GM21825 (cell line): ENCODE results near the gene CREG2.
"Not testable (repeated sequence)": the region's sequence is repeated elsewhere in the genome, so short reads cannot be mapped to it uniquely, and the experiment has no call there.

Source experiments
- ATAC-seq: cut with Tn5 transposase; IDR thresholded peaks from one replicate; pipeline ENCODE4 v1.9.1; 2021; ENCODE audit warnings: mild to moderate bottlenecking, moderate library complexity; ENCODE audit not compliant: unreplicated experiment

The CREG2 gene

DNA sequence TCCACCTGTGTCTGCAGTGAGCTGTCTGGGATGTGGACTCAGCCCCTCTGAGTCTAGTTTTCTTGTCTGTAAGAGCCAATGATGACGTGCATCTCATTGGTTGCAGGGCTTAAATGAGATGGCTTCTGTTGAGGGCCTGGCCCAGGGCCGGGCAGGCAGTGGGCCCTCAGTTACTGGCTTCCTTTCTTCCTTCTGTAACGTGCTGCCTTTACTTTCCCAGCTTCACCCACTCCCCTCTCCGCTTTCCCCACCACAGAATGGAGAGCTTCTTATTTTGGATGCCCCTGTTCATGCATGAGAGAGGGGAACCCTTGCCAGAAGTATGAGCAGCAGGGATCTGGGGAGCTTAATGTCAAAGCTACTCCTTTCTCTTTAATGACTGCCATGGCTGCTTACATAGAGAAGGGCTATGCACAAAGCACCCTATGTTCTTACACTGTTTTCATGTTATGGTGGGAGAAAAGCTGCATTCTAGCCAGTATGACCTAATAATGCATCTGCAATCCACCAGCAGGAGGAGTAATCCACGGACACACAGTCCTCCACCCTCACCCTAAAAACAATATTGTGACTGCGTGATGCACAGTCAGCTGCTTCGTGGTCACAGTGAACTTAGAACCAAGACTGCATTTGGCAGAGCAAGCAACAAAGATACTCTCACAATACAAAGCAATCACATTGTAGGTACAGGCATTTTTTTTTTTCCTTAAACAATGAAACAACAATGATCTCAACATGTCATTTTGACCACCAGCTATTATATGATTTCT lies 37.2 kb downstream of the CREG2 start:
- no peak for ATAC-seq

DNA sequence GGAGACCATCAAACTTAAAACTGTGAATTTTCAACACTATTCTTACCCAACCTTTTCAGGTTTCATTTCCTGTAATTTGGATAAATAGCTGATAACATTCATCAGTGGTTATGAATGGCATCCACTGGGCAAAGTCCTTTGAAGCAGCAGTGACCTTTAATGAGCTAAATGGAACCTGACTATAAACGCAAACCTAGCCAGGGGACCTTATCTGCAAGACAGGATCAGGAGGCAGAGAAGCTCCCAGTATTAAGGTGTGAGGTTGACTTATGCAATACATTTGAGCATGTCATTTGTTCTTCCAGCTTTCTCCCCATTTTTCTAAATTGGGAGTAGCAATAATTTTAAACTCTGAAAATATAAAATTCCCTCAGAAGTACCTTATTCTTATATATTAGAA lies 38.4 kb downstream of the CREG2 start:
- no peak for ATAC-seq

DNA sequence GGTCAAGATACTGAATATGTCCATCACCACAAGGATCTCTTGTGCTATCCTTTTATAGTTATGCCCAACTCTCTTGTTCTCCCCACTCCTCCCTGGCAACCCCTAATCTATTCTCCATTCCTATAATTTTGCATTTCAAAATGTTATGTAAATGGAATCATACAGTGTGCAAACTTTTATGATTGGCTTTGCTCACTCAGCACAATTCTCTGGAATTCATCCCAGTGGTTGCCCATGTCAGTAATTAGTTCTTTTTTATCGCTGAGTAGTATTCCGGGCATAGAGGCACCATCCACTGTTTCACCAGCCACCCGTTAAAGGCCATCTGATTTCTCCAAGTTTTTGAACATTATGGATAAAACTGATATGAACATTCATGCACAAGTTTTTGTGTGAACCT lies 40.4 kb downstream of the CREG2 start:
- ATAC-seq, result no peak

DNA sequence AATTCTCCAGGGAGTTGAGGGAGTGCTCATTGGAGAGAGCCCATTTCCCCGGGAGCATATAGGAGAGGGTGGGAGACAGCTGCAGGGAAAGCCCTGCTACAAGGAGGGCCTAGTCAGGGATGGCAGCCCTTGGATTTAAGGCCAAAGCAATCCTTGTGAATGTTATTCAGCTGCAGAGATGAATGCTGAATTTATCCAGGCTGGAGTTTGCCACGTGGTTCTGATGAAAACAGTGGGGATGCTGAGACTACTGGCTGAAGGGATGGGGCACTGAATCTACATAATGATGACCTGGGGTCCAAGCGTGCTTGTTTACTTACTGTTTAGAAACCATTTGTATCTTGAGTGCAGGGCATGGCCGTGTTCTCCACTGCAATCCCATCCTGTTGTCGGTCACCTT lies 43.2 kb downstream of the CREG2 start:
- no peak for ATAC-seq

DNA sequence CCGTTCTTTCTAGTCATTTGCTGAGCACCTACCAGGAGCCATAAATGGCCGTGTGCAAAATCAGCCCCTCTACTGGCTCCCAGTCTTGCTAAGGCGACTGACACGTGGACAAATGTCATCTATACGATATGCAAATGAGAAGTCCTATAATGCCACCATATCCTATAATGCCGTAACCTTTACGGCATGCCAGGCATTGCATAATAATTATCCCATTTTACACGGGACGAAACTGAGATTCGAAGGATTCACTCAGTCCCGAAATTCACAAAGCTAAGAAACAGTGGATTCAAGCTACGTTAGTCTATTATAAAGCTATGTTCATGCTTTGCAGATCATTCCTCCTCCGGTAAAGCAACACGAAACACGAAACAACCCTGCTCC lies 44.7 kb downstream of the CREG2 start:
- no peak for ATAC-seq

DNA sequence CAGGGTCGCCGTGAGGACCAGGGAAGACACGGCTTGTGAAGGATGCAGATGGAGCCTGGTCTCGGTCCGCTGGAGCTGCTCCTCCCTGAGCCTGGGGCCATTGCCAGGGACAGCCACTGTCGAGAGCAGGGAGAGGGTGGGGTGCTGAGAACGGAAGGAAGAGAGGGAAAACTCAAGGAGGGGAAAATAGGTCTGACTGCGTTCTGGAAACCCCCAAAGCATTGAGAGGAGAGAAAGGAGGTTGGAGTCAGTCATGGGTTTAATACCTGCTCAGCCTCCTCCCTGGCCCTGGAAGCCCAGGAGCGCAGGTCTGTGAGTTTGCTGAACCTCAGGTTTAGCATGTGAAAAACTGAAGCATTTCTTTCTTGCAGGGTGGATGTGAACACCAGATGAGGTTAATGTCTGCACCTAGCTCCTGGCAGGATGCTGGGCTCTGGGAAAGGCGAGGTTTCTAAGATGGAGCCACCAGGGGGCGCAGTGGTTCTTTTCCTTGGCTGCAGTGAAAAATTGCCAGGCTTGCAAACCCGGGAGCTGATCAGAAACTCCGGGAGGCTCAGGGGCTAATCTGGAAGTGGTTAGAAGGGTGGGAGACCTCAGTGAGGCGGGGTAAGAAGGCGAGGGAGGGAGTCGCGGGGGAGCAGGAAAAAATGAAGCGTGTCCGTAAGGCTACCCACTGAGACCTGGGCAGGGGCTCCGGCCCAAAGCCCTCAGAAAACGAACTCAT lies 45.2 kb downstream of the CREG2 start:
- ATAC-seq, result no peak

DNA sequence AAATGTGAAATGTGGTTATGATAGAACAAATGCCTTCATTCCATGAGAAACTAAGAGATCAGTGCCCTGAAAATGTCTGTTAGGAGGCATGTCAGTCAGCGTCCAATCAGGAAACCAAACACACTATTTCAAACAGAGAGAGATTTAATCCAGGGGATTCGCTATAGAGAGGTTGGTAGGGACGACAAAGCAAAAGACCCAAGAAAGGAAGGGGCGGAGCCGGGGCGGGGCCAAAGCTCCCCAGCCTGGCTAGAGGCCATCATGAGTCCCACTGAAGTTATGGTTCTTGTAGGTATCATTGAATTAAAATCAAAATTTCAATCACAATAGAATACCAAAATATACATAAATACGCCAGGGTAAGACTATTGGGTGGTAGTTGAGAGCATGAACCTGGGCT lies 45.9 kb downstream of the CREG2 start:
- no peak for ATAC-seq

DNA sequence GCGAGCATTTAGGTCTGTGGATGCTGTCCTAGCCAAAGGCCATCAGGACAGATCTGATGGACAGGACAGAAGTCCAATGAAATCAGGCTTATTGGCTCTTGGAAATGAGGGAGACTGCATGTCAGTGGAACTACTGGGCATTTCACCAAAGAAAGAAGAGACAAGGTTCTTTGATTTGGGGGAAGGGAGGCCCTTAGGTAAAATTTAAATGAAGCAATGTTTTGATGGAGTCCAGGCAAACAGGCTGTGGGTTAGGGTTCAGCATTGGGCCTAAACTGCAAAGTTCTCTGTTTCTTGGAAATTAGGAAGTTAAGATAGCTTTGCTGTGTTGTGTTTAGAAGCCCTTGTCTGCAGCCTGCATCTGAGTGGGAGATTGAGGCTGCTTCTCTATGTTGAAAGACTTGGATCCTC lies 47.2 kb downstream of the CREG2 start:
- ATAC-seq, result no peak

DNA sequence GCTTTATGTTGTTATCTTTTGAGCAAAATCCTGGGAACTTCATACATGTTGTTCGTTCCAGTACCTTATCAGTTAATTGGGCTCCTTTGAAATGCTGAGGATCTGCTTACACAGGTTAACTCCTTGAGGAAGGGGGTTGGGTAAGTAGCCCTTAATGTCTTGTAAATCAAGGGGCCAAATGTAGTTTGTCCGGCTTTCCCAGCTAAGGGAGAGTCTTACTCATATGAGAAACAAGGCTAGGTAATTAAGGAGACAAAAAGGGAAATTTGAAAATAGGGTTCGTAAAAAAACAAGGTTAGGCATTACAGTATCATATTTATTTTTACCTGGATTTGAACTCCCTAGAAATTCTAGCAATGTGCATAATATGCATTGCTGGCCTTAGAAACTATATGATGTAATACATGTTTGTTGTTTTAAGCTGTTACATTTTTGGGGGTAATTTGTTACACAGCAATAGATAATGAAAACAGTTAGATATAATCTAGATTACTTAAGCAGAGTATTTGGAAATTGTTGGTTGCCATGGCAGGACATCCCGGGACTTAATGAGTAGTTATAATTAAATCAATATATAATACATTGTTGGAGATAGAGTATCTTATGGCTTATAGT lies 47.9 kb downstream of the CREG2 start:
- no peak for ATAC-seq

DNA sequence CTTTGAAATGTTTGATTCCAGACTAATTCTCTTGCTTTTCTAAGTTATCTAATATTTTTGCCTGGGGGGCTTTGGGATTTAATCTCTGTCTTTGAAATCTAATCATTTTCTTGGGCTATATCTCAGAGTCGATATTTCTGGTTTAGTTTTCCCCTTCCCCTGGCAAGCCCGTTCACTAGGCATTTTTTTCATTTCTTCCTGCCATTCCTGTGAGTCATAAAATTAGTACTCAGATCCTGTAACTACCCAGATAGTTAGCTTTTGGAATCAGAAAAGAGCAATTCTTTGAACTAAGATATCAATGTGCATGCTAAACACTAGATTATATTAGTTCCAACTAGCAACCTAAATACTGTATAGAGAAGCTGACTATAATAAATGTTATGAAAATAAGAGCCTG lies 49.4 kb downstream of the CREG2 start:
- ATAC-seq, result no peak

DNA sequence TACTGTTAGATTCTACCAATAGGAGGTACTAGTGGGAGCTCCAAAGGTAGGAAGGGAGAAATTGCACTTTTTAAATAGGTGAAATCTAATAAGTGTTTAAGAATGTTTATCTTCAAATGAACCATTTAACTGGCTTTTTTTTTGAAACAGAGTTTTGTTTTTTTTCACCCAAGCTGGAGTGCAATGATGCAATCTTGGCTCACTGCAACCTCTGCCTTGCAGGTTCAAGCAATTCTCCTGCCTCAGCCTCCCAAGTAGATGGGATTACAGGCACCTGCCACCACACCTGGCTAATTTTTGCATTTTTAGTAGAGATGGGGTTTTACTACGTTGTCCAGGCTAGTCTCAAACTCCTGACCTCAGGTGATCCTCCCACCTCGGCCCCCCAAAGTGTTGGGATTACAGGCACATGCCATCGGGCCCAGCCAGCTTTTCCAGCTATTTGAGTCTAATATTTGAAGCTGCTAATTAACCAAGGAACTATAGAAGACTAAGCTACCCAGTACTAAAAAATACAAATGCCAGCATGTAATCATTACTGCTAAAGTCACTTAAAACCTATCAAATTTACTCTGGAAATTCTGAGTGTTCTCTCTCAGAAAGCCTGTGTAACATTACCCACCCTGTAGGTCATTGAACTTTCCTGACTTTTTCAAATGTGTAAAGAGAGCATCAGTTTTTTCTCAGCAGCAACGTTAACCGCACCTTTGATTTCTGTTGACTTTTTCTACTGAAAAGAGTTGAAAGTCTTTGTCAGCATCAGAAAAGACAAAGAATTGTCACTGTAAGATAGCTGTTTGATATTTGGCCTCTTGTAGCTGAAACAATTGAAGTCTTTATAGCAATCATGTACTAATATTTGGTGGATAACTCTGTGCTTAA lies 54.2 kb downstream of the CREG2 start:
- ATAC-seq, result no peak

DNA sequence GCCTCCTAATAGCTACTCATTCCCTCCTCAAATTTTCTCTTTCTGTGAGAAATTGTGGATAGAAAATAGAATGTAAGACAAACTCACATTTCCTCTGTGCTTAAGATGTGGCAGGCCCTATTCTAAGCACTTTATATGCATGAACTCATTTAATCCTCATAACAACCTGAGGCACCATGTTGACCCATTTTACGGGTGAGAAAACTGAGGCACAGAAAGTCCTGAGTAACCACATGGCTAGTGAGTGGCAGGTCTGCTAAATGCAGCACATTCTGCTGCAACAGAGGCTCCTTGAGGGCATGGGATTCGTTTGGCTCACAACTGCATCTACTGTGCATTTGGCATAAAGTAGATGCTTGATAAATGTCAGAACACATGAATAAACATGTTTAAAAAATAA lies 56.1 kb downstream of the CREG2 start:
- no peak for ATAC-seq

DNA sequence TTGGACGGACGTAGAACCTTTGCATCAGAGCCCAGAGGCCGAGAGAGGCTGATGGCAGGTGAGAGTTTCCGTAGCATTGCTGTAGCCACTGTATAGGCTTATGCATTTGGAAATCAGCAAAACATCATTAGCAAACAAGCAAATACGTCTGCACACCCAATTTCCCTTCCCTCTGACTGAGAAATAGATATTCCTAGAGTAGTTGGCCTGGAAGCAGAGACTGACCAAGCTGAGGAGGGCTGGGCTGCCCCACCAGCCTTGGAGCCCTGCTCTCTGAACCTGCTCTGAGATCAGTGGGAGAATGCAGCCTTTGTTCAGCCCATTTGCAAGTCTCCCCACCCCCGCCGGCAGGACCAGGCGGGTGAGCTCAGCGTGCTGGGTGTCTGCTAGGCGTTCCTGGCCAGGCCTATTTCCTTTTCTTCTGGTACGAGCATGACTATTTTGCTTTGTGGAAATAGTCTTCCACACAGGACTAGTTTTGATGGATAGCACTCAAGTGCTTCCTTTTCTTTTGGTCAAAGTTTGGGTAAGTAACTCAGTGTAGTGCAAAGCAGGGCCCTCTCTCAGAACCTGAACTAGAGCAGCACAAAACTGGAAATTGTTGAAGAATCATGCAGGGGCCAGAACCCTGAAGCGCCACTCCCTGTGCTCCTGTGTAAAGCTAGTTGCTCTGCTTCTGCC lies 56.9 kb downstream of the CREG2 start:
- no peak for ATAC-seq

DNA sequence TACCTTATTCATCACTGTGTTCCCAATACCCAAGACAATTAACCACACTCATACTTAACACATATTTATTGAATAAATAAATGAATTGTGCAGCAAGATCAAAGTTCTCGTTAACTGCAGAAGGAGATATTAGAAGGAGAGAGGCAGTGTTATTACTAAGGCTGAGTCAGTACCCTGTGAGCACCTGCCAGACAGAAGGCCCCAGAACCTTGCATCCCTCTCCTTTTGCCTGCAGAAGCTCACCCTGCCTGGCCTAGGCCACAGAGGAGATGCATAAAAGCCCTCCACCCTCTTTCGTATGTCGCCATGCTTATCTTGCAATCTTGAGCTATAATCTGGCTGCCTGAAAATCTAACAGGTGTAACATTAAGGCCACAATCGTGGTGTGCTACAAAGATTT lies 58.3 kb downstream of the CREG2 start:
- ATAC-seq, result no peak

DNA sequence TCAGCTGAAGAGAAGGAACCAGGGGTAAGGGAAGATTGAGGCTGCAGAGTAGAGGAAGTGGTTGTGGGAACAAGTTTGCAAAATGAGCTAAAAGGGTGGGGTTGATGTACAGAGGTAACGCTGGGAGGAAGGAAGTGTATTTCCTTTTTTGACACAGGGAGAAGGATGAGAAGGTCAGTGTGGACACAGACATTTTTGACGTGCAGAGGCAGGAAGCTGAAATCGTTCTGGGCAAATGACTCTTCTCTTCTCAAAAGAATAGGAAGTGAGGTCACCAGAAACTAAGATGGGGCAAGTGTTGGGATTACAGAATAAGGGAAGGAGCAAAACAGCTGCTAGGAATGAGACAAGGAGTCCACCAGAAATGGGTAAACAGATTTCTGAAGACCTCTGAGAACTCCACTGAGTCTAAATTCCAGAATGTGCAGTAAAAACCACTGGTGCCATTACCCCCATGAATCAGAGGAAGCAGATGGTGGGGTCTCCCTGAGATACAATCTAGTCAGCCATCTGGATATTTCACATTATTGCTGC lies 58.8 kb downstream of the CREG2 start:
- ATAC-seq, result peak; percentile 58

DNA sequence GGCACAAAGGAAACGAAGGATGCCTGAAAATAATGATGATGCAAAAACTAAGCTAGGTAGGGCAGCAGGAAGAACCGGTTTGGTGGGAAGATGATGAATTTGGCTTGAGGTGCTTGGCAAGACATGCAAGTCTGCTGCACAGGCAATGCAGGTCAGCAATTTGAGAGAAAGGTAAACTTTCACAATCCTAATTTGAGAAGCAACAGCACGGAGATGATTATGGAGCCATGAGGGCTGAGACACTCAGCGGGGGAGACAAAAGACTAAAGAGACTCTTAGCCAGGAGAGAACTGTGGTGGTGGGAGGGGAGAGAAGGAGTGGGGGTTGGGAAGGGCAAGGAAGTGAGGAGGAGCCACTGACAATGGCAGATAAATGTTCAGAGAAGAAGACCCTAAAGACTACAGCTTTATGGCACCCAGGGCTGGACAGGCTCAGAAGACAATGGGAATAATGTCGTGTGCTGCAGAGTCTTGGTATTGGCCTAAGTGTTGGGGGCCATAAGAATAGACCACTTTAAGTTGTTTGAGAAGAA lies 59.4 kb downstream of the CREG2 start:
- no peak for ATAC-seq

DNA sequence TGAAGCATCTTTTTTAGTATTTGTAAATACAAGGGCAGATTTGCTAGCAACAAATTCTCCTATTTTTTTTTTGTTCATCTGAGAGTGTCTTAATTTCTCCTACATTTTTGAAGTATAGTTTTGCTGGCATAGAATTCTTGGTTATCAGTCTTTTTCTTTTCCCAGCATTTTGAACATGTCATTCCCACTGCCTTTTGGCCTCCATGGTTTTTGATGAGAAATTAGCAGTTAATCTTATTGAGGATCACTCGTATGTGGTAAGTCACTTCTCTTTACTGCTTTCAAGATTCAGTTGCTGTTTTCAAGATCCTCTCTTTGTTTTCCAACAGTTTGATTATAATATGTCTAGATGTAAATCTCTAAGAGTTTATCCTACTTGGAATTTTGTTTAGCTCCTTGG lies 61.9 kb downstream of the CREG2 start:
- no peak for ATAC-seq

DNA sequence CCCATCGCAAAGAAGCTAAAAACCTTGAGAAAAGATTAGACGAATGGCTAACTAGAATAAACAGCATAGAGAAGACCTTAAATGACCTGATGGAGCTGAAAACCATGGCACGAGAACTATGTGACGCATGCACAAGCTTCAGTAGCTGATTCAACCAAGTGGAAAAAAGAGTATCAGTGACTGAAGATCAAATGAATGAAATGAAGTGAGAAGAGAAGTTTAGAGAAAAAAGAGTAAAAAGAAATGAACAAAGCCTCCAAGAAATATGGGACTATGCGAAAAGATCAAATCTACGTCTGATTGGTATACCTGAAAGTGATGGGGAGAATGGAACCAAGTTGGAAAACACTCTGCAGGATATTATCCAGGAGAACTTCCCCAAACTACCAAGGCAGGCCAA lies 70.7 kb downstream of the CREG2 start:
- ATAC-seq, result not testable (repeated sequence)

DNA sequence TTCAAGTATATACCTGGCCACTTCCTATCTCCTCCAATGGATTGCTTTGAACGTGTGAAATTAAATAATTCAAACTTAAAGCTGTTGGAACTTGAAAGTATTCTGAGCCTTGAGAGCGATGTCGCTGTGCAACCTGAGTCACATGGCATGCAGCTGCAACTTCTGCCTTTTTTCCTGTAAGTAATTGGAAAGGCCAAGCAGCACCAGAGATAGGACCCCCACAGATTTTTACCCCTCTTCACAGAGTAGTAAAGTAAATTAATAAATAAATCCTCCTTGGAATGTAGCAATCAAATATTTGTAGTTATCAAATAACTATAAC lies 75.6 kb downstream of the CREG2 start:
- ATAC-seq, result no peak
